Stimulated activated CD4-positive, alpha-beta T cell treated with anti-CD3 and anti-CD28 coated beads, Interleukin-1b, Interleukin-23, amount 100 ng/mL, for 1 hour (primary cell): ENCODE data around the gene IGLL5.
"Not testable (repeated sequence)": the region's sequence is repeated elsewhere in the genome, so short reads cannot be mapped to it uniquely, and the experiment has no call there.

Experiments used
- DNase-seq, 2 donors: peaks; one replicate each; pipeline ENCODE4 v3.0.0-alpha.2; 2020; ENCODE audit warnings: low read depth in 2 of 2

IGLL5 gene

GRCh38 chr22:22900527-22901205, 13.1 kb downstream of the IGLL5 start:
- not testable (repeated sequence) for DNase-seq

- DNase-seq: no peak
Observed at GRCh38 chr22:22901578-22902218, 14.1 kb downstream of the IGLL5 start.

GRCh38 chr22:22902247-22903001, 14.8 kb downstream of the IGLL5 start:
- no peak for DNase-seq

- DNase-seq: no peak
Observed at GRCh38 chr22:22903355-22903777, 15.8 kb downstream of the IGLL5 start.

GRCh38 chr22:22903781-22904192, 16.2 kb downstream of the IGLL5 start:
- not testable (repeated sequence) for DNase-seq

- DNase-seq: not testable (repeated sequence)
Observed at GRCh38 chr22:22904736-22905135, 17.1 kb downstream of the IGLL5 start.

- not testable (repeated sequence) for DNase-seq
Observed at GRCh38 chr22:22906391-22906790, 18.8 kb downstream of the IGLL5 start.

GRCh38 chr22:22906907-22907550, 19.4 kb downstream of the IGLL5 start:
- no peak for DNase-seq

- DNase-seq: no peak
Observed at GRCh38 chr22:22907551-22908494, 20.2 kb downstream of the IGLL5 start.

GRCh38 chr22:22908495-22908861, 20.9 kb downstream of the IGLL5 start:
- no peak for DNase-seq

GRCh38 chr22:22908941-22909604, 21.5 kb downstream of the IGLL5 start:
- no peak for DNase-seq

- DNase-seq: no peak
Observed at GRCh38 chr22:22909605-22910271, 22.1 kb downstream of the IGLL5 start.

GRCh38 chr22:22910272-22911240, 22.9 kb downstream of the IGLL5 start:
- DNase-seq: no peak

- no peak for DNase-seq
Observed at GRCh38 chr22:22911327-22912134, 23.9 kb downstream of the IGLL5 start.

- DNase-seq: no peak
Observed at GRCh38 chr22:22912135-22912987, 24.7 kb downstream of the IGLL5 start.

- DNase-seq: no peak
Observed at GRCh38 chr22:22912988-22913253, 25.3 kb downstream of the IGLL5 start.

- no peak for DNase-seq
Observed at GRCh38 chr22:22913989-22914388, 26.4 kb downstream of the IGLL5 start.
